ENCODE data around the gene ACER1.
"Not testable (repeated sequence)": the region's sequence is repeated elsewhere in the genome, so short reads cannot be mapped to it uniquely, and the experiment has no call there.

Gene ACER1

DNA sequence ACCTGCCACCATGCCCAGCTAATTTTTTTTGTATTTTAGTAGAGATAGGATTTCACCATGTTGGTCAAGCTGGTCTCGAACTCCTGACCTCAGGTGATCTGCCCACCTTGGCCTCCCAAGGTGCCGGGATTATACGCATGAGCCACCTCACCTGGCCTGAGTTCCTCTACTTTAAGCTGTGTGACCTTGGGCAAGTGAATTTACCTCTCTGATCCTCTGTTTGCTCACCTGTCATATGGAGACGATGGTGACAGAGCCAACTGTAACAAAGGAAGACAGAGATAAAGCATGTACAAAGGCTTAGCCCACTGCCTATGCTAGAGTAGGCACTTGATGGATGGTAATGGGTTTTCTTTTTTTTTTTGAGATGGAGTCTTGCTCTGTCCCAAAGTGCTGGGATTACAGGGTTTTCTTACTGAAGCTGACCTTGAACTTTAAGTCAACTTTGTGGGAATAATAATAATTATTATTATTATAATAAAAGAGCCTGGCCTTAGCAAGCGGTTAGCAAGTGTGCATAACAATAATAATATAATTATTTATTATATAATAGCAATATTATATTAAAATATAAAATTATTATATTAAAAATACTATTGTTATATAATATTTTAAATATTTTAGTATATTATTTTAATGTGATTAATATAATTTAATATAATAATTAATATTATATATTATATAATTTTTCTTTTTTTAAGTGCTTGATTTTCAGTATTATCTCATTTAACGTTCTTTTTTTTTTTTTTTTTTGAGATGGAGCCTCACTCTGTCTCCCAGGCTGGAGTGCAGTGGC, 1.3 kb upstream of the ACER1 start:
- H3K4me3 Mint-ChIP-seq: no peak overlapping the region
- no peak for ATAC-seq
- H3K27me3 Mint-ChIP-seq: no peaks in the 10 kb centered on the region
- no peaks in the 10 kb centered on the region for H3K4me1 Mint-ChIP-seq
- H3K36me3 Mint-ChIP-seq: no peaks in the 10 kb centered on the region
- H3K9me3 Mint-ChIP-seq: no peaks in the 10 kb centered on the region
- no peak overlapping the region for H3K27ac Mint-ChIP-seq

DNA sequence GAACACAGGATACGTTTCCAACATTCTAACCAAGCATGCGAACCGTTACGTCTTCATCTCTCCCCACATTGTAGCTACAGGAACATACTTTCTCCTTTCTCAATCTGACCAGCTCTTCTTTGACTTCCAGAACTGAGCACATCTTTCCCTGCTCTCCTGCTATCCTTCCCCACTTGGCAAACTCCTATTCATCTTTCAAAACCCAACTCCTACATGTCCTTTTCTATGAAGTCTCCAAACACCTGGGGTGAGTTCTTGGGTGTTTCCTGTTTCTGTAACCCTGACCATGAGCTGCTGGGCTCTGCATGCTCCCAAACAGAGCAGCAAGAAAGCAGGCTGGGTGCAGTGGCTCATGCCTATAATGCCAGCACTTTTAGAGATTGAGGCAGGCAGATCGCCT, 6.6 kb downstream of the ACER1 start:
- no peak for ATAC-seq
- no peaks in the 10 kb centered on the region for H3K36me3 Mint-ChIP-seq
- H3K4me3 Mint-ChIP-seq: no peak overlapping the region
- H3K9me3 Mint-ChIP-seq: peaks cover 7% of the 10 kb centered on the region
- peaks cover 31% of the 10 kb centered on the region for H3K27me3 Mint-ChIP-seq
- H3K4me1 Mint-ChIP-seq: peaks cover 5% of the 10 kb centered on the region
- H3K27ac Mint-ChIP-seq: no peak overlapping the region

- ATAC-seq: no peak
- Mint-ChIP-seq H3K27me3 (peaks cover 40% of the 10 kb centered on the region), H3K27ac (no peak overlapping the region), H3K9me3 (peaks cover 7% of the 10 kb centered on the region), H3K4me3 (no peak overlapping the region), H3K36me3 (no peaks in the 10 kb centered on the region), H3K4me1 (peaks cover 5% of the 10 kb centered on the region)
These were observed 7.8 kb downstream of the ACER1 start for GRCh38 chr19:6325614-6326013.

- H3K9me3 Mint-ChIP-seq: peaks cover 7% of the 10 kb centered on the region
- peaks cover 47% of the 10 kb centered on the region for H3K27me3 Mint-ChIP-seq
- peaks cover 5% of the 10 kb centered on the region for H3K4me1 Mint-ChIP-seq
- no peaks in the 10 kb centered on the region for H3K36me3 Mint-ChIP-seq
- H3K4me3 Mint-ChIP-seq: no peak overlapping the region
- ATAC-seq: no peak
- no peak overlapping the region for H3K27ac Mint-ChIP-seq
These were observed 8.7 kb downstream of the ACER1 start for GRCh38 chr19:6324757-6325156.

GRCh38 chr19:6322284-6322683, 11.1 kb downstream of the ACER1 start:
- Mint-ChIP-seq H3K9me3 (peaks cover 7% of the 10 kb centered on the region), H3K4me1 (peaks cover 5% of the 10 kb centered on the region), H3K36me3 (no peaks in the 10 kb centered on the region), H3K4me3 (no peak overlapping the region), H3K27me3 (peaks cover 57% of the 10 kb centered on the region), H3K27ac (no peak overlapping the region)
- ATAC-seq: no peak

DNA sequence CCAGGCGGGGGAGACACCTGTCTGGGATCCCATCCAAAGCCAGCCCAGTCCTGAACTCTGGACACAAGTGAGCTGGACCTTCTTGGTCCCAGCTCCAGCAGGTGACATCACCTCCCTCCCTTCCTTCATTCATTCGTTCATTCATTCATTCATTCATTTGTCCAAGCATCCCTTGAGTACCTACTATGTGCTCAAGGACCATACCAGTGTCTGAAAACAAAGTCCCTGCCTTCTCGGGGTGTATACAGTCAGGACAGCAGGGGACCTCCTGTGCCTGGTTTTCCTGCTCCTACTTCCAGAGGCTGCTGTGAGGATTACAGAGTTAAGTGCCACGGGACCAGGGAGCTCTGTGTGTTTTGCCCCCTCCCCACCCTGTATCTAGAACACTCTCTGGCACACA, 14.0 kb downstream of the ACER1 start:
- H3K36me3 Mint-ChIP-seq: no peaks in the 10 kb centered on the region
- H3K4me3 Mint-ChIP-seq: no peak overlapping the region
- no peaks in the 10 kb centered on the region for H3K4me1 Mint-ChIP-seq
- peaks cover 7% of the 10 kb centered on the region for H3K9me3 Mint-ChIP-seq
- H3K27ac Mint-ChIP-seq: no peak overlapping the region
- ATAC-seq: no peak
- H3K27me3 Mint-ChIP-seq: peaks cover 46% of the 10 kb centered on the region

DNA sequence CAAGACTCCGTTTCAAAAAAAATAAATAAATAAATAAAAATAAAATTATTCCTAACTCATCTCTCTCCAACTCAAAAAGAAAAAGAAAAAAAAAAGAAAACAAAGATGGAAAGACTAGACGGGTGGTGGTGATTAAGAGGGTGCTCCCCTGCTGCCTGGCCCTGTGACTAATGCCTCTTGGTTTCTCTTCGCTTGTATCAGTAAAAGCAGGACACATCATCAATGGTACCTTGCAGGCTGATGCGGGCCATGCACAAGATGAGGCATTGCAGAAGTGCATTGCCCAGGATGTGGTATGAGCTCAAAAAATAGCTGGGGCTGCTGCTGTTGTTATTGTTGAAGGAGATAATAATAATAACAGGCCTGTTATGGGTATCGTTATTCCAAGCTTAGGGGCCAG, 14.6 kb downstream of the ACER1 start:
- Mint-ChIP-seq H3K4me3 (no peak overlapping the region), H3K36me3 (no peaks in the 10 kb centered on the region), H3K27me3 (peaks cover 45% of the 10 kb centered on the region), H3K9me3 (peaks cover 8% of the 10 kb centered on the region), H3K4me1 (no peaks in the 10 kb centered on the region), H3K27ac (no peak overlapping the region)
- no peak for ATAC-seq

- H3K4me1 Mint-ChIP-seq, H3K4me3 Mint-ChIP-seq, H3K36me3 Mint-ChIP-seq, ATAC-seq, H3K27ac Mint-ChIP-seq: not testable (repeated sequence)
- peaks cover 11% of the 10 kb centered on the region for H3K9me3 Mint-ChIP-seq
- H3K27me3 Mint-ChIP-seq: peaks cover 31% of the 10 kb centered on the region
These were observed 17.8 kb downstream of the ACER1 start for GRCh38 chr19:6315646-6316045.

DNA sequence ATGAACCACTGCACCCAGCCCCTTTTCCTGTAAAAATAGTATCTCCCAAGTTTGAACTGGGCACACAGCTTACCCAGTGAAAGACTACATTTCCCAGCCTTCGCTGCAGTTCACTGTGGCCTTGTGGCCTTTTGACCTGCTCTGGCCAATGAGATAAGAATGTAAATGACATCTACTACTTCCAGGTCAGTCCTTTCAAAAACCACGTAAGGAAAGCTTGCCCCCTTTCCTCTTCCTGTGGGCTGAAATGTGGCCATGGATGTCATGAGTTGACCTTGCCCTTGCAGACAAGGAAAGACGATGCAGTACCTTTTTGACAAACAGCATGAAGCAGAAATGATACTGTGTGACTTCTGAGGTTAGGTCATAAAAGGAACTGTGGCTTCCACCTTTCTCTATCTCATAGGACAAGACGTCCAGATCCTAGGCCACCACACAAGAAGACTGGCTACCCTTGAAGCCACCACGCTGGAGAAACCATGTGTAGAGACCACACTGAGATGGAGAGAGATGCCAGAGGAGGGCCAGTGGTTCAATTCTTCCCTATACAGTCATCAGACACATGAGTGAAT, 19.9 kb downstream of the ACER1 start:
- no peak for ATAC-seq
- H3K27ac Mint-ChIP-seq: no peak overlapping the region
- no peaks in the 10 kb centered on the region for H3K36me3 Mint-ChIP-seq
- no peak overlapping the region for H3K4me3 Mint-ChIP-seq
- H3K4me1 Mint-ChIP-seq: no peaks in the 10 kb centered on the region
- peaks cover 11% of the 10 kb centered on the region for H3K9me3 Mint-ChIP-seq
- H3K27me3 Mint-ChIP-seq: peaks cover 25% of the 10 kb centered on the region

GRCh38 chr19:6312018-6312417, 21.4 kb downstream of the ACER1 start:
- no peaks in the 10 kb centered on the region for H3K36me3 Mint-ChIP-seq
- no peak for ATAC-seq
- peaks cover 11% of the 10 kb centered on the region for H3K9me3 Mint-ChIP-seq
- no peak overlapping the region for H3K27ac Mint-ChIP-seq
- no peaks in the 10 kb centered on the region for H3K4me1 Mint-ChIP-seq
- H3K4me3 Mint-ChIP-seq: no peak overlapping the region
- H3K27me3 Mint-ChIP-seq: peaks cover 29% of the 10 kb centered on the region

DNA sequence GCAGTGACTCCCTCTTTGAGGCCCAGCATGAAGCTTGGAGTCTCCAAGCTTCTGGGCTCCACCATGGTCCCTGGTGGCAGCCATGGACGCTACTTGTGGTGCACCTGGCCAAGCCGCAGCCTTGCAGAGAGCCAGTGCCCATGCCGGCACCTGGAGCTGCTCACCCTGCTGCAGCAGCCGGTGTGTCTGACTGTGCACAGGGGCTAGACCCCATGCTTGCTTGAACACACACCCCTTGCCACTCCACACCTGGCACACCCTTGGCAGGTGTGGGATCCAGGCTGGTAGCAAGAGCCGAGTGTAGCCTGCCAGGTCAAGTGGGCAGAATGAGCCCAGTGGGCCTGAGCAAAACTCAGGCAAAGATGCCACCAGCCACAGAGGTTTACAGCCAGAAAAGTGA, 35.0 kb downstream of the ACER1 start:
- no peaks in the 10 kb centered on the region for H3K4me1 Mint-ChIP-seq
- peaks cover 26% of the 10 kb centered on the region for H3K27me3 Mint-ChIP-seq
- ATAC-seq: no peak
- no peak overlapping the region for H3K4me3 Mint-ChIP-seq
- H3K36me3 Mint-ChIP-seq: no peaks in the 10 kb centered on the region
- H3K9me3 Mint-ChIP-seq: peaks cover 2% of the 10 kb centered on the region
- H3K27ac Mint-ChIP-seq: no peak overlapping the region

GRCh38 chr19:6297202-6297601, 36.2 kb downstream of the ACER1 start:
- H3K27ac Mint-ChIP-seq: no peak overlapping the region
- ATAC-seq: no peak
- H3K36me3 Mint-ChIP-seq: no peaks in the 10 kb centered on the region
- no peaks in the 10 kb centered on the region for H3K4me1 Mint-ChIP-seq
- peaks cover 5% of the 10 kb centered on the region for H3K9me3 Mint-ChIP-seq
- peaks cover 16% of the 10 kb centered on the region for H3K27me3 Mint-ChIP-seq
- no peak overlapping the region for H3K4me3 Mint-ChIP-seq

GRCh38 chr19:6292006-6292405, 41.4 kb downstream of the ACER1 start:
- H3K27me3 Mint-ChIP-seq: no peaks in the 10 kb centered on the region
- H3K4me3 Mint-ChIP-seq: no peak overlapping the region
- H3K9me3 Mint-ChIP-seq: peaks cover 23% of the 10 kb centered on the region
- H3K36me3 Mint-ChIP-seq: no peaks in the 10 kb centered on the region
- no peak overlapping the region for H3K27ac Mint-ChIP-seq
- ATAC-seq: no peak
- H3K4me1 Mint-ChIP-seq: no peaks in the 10 kb centered on the region

GRCh38 chr19:6288737-6289136, 44.7 kb downstream of the ACER1 start:
- no peak overlapping the region for H3K4me3 Mint-ChIP-seq
- peaks cover 23% of the 10 kb centered on the region for H3K9me3 Mint-ChIP-seq

DNA sequence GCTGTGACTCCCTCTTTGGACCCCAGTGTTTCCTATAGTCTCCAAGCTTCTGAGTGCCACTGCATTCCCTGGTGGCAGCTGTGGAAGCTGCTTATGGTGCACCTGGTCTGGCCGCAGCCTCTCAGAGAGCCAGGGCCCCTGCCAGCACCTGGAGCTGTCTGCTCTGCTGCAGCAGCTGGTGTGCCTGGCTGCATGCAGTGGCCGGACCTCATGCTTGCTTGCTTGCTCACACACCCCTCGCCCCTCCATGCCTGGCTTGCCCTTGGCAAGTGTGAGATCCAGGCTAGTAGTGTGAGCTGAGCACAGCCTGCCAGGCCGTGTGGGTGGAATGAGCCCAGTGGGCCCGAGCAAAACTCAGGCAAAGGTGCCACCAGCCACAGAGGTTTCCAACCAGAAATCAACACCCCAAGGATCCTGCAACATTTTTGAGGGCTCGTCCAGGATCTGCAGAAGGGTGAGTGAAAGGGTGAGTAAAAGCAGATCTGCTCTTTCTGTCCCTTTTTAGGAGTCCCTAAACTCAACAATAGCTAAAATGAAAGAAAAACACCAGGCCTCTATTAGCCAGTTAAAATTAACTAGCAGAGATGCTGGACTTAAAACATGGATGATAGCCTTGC, 46.0 kb downstream of the ACER1 start:
- no peaks in the 10 kb centered on the region for H3K27me3 Mint-ChIP-seq
- no peak overlapping the region for H3K27ac Mint-ChIP-seq
- H3K4me1 Mint-ChIP-seq: no peaks in the 10 kb centered on the region
- H3K4me3 Mint-ChIP-seq: no peak overlapping the region
- H3K9me3 Mint-ChIP-seq: peaks cover 21% of the 10 kb centered on the region
- no peaks in the 10 kb centered on the region for H3K36me3 Mint-ChIP-seq
- no peak for ATAC-seq

More at GRCh38 chr19:6288737-6289136, 44.7 kb downstream of the ACER1 start:
- no peak for ATAC-seq
- no peaks in the 10 kb centered on the region for H3K27me3 Mint-ChIP-seq
- H3K36me3 Mint-ChIP-seq: no peaks in the 10 kb centered on the region
- H3K27ac Mint-ChIP-seq: no peak overlapping the region
- H3K4me1 Mint-ChIP-seq: no peaks in the 10 kb centered on the region

GRCh38 chr19:6286676-6287075, 46.7 kb downstream of the ACER1 start:
- Mint-ChIP-seq H3K4me3 (no peak overlapping the region), H3K27ac (no peak overlapping the region), H3K4me1 (no peaks in the 10 kb centered on the region), H3K27me3 (no peaks in the 10 kb centered on the region), H3K9me3 (peaks cover 17% of the 10 kb centered on the region), H3K36me3 (no peaks in the 10 kb centered on the region)
- ATAC-seq: no peak

All from stimulated activated memory B cell treated with anti-CD40 and anti-IgM and Interleukin-4, amounts not matched to agents 10 μg/mL and 1 μg/mL and 100 μg/mL, for 72 hours (primary cell).